Neuronal stem cell (in vitro differentiated cells): Measurements from ENCODE around the gene PRRT1.
A peak's percentile ranks its signal among the peaks of the same experiment; 100 is the strongest.

Source experiments
- DNase-seq: peaks from one replicate; pipeline ENCODE4 v3.0.0-alpha.2; 2013; ENCODE audit warnings: low spot score
- H2AFZ ChIP-seq: one replicate; pipeline ENCODE4 v1.6.1; 2013; ENCODE audit warnings: mild to moderate bottlenecking, low read length, inconsistent platforms
- H2AK5ac ChIP-seq: 2 replicates; pipeline ENCODE4 v1.6.1; 2013; ENCODE audit warnings: low read depth, mild to moderate bottlenecking, inconsistent platforms, low read length, moderate library complexity, mixed read lengths
- H2BK120ac ChIP-seq: 2 replicates; pipeline ENCODE4 v1.6.1; 2013; ENCODE audit warnings: low read depth, mild to moderate bottlenecking, inconsistent platforms, low read length, moderate library complexity, mixed read lengths
- H2BK12ac ChIP-seq: one replicate; pipeline ENCODE4 v1.6.1; 2013; ENCODE audit warnings: low read length, inconsistent platforms
- H2BK15ac ChIP-seq: 2 replicates; pipeline ENCODE4 v1.6.1; 2013; ENCODE audit warnings: mild to moderate bottlenecking, low read length, inconsistent platforms, mixed read lengths
- H2BK5ac ChIP-seq: one replicate; pipeline ENCODE4 v1.6.1; 2013; ENCODE audit warnings: inconsistent platforms, mild to moderate bottlenecking, low read length, moderate library complexity
- H3K14ac ChIP-seq: one replicate; pipeline ENCODE4 v1.6.1; 2013; ENCODE audit warnings: low read length, inconsistent platforms
- H3K18ac ChIP-seq: 2 replicates; pipeline ENCODE4 v1.6.1; 2013; ENCODE audit warnings: low read length, inconsistent platforms
- H3K23ac ChIP-seq: 2 replicates; pipeline ENCODE4 v1.6.1; 2013; ENCODE audit warnings: low read depth, mild to moderate bottlenecking, mixed read lengths, low read length, inconsistent platforms; ENCODE audit not compliant: poor library complexity
- H3K27ac ChIP-seq: replicated peaks from 3 replicates; pipeline ENCODE4 v1.5.1; 2013; ENCODE audit warnings: low read length, inconsistent platforms
- H3K27me3 ChIP-seq, 3 experiments: 2 replicates each; pipeline ENCODE4 v1.6.1; 2013; ENCODE audit warnings: low read length in 3 of 3, mild to moderate bottlenecking in 2 of 3, inconsistent platforms in 1 of 3, low read depth in 1 of 3, mixed read lengths in 1 of 3, moderate library complexity in 1 of 3; ENCODE audit not compliant: control insufficient read depth in 3 of 3, insufficient read depth in 3 of 3
- H3K36me3 ChIP-seq, 2 donors: replicated peaks in 1 of 2; 2 replicates each; pipeline ENCODE4 v1.6.1; 2013; ENCODE audit warnings: low read length in 2 of 2; ENCODE audit not compliant: control insufficient read depth in 2 of 2, insufficient read depth in 2 of 2
- H3K4ac ChIP-seq: 2 replicates; pipeline ENCODE4 v1.6.1; 2013; ENCODE audit warnings: inconsistent platforms, mild to moderate bottlenecking, low read length, moderate library complexity
- H3K4me1 ChIP-seq, 2 donors: 1 replicate in 1 of 2; 2 replicates in 1 of 2; pipeline ENCODE4 v1.6.1; 2013; ENCODE audit warnings: low read length in 2 of 2, low read depth in 1 of 2; ENCODE audit not compliant: control insufficient read depth in 2 of 2, insufficient read depth in 1 of 2
- H3K4me2 ChIP-seq: one replicate; pipeline ENCODE4 v1.6.1; 2013; ENCODE audit warnings: mild to moderate bottlenecking, low read length, inconsistent platforms; ENCODE audit not compliant: insufficient read depth, poor library complexity, severe bottlenecking
- H3K4me3 ChIP-seq, 2 donors: 2 replicates each; pipeline ENCODE4 v1.5.1; 2013; ENCODE audit warnings: low read length in 2 of 2, mild to moderate bottlenecking in 2 of 2, inconsistent platforms in 1 of 2, moderate library complexity in 1 of 2
- H3K79me1 ChIP-seq: one replicate; pipeline ENCODE4 v1.6.1; 2013; ENCODE audit warnings: low read depth, mild to moderate bottlenecking, inconsistent platforms, low read length, moderate library complexity
- H3K9ac ChIP-seq: one replicate; pipeline ENCODE4 v1.6.1; 2013; ENCODE audit warnings: mild to moderate bottlenecking, low read depth, low read length, inconsistent platforms; ENCODE audit not compliant: poor library complexity
- H3K9me3 ChIP-seq, 2 donors: replicated peaks in 1 of 2; 2 replicates each; pipeline versions ENCODE3 to v1.6.1; 2013; ENCODE audit warnings: low read length in 2 of 2, mild to moderate bottlenecking in 2 of 2, inconsistent platforms in 1 of 2, low read depth in 1 of 2, mixed read lengths in 1 of 2, moderate library complexity in 1 of 2; ENCODE audit not compliant: control insufficient read depth in 2 of 2, insufficient read depth in 1 of 2
- H4K8ac ChIP-seq: one replicate; pipeline ENCODE4 v1.6.1; 2013; ENCODE audit warnings: low read depth, mild to moderate bottlenecking, inconsistent platforms, low read length, moderate library complexity
- H4K91ac ChIP-seq: one replicate; pipeline ENCODE4 v1.6.1; 2013; ENCODE audit warnings: low read length, low read depth, mild to moderate bottlenecking, inconsistent platforms; ENCODE audit not compliant: poor library complexity
- WGBS, 2 donors: extraction: QIAGEN DNeasy Blood & Tissue Kit; methylation state at CpG; one replicate each; pipeline ENCODE4 v1.1.7; 2013; ENCODE audit warnings: missing lambda C conversion rate in 2 of 2, mixed read lengths in 1 of 2; ENCODE audit not compliant: insufficient read length in 2 of 2, insufficient replicate concordance in 1 of 2; ENCODE audit errors: extremely low coverage in 2 of 2; 5-methylcytosine and 5-hydroxymethylcytosine counted together

PRRT1 gene

DNA sequence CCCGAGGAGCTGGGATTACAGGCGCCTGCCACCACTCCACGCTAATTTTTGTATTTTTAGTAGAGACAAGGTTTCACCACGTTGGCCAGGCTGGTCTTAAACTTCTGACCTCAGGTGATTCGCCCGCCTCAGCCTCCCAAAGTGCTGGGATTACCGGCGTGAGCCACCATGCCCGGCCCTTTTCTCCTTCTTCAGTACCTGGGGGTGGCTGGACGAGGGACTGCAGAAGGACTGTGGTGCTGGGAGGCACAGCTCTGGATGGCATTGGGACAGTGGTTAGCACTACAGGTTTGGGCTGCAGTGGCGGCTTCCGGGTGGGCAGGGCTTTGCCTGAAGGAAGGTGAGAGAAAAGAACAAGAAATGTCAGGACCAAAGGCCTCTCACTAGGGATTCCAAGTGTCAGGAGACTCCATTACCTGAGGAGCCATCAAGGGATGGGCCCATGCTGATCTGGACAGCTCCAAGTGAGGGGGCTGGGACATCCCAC lies 31.1 kb downstream of the PRRT1 start:
- Histone ChIP-seq H2BK12ac (no peak overlapping the region), H2BK15ac (no peak overlapping the region), H3K9ac (no peak overlapping the region), H3K4me3 (no peak overlapping the region), H3K27ac (no peak overlapping the region), H2BK120ac (no peak overlapping the region), H3K36me3 (peaks cover 52 to 85% of the 10 kb centered on the region in 2 donors), H3K23ac (no peak overlapping the region), H3K4me2 (no peak overlapping the region), H3K4me1 (peaks cover 0 to 5% of the 10 kb centered on the region in 2 donors), H2BK5ac (no peak overlapping the region), H2AK5ac (no peak overlapping the region), H3K18ac (no peak overlapping the region), H4K8ac (no peak overlapping the region), H3K79me1 (peaks cover 5% of the 10 kb centered on the region), H3K27me3 (no peaks in the 10 kb centered on the region), H4K91ac (no peak overlapping the region), H3K4ac (no peak overlapping the region), H3K9me3 (no peaks in the 10 kb centered on the region), H2AFZ (no peak overlapping the region), H3K14ac (no peak overlapping the region)
- no CpG with 5 or more reads among the region's 12 CpGs for WGBS, 2 donors
- DNase-seq: no peak

DNA sequence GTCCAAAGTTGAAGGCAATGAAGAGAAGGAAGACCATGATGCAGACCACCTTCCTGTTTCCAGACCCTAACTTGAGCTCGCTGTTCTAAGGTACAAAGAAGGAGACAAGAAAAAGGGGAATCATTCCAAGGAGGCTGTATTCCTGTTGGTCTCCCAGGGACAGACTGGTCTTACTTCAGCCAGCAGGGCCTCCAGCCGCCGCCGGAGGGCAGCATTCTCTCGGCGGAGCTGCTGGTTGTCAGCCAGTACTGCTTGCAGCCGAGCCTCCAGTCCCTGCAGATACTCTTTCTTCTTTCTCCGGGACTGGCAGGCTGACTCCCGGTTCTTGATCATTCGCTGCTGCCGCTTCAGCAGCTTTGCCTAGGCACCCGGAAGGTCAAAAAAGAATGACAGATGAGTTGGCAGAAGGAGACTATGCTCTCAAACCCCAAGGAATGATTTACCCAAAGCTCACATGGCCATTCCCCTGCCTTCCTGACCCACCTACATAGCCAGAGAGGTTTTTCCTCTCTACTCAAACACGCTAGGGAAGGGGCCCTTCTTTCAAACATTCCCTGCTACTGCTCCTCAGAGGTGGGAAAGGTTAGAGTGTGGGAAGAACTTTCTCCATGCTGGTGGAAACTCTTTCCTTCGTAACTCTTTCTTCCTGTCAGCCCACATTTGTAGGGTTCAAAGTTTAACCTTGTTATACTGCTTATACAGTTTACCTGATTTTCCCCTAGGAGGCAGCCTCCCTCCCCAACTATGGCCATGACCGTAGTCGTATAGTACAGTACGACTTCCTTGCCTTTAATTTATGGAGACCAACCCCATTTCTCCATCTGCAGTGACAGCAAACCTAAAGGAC lies 32.7 kb downstream of the PRRT1 start:
- WGBS, 2 donors: no CpG with 5 or more reads among the region's 17 CpGs
- Histone ChIP-seq H3K4me2 (no peak overlapping the region), H4K91ac (no peak overlapping the region), H3K4me1 (peaks cover 0 to 5% of the 10 kb centered on the region in 2 donors), H3K4me3 (no peak overlapping the region), H3K36me3 (peaks cover 50 to 82% of the 10 kb centered on the region in 2 donors), H3K9ac (peak overlapping the region; percentile 50), H3K18ac (no peak overlapping the region), H2AFZ (peak overlapping the region; percentile 8), H2BK120ac (no peak overlapping the region), H3K14ac (no peak overlapping the region), H3K79me1 (peaks cover 5% of the 10 kb centered on the region), H2BK5ac (no peak overlapping the region), H2BK12ac (no peak overlapping the region), H3K9me3 (no peaks in the 10 kb centered on the region), H3K4ac (no peak overlapping the region), H3K27ac (no peak overlapping the region), H4K8ac (no peak overlapping the region), H3K27me3 (no peaks in the 10 kb centered on the region), H3K23ac (no peak overlapping the region), H2BK15ac (no peak overlapping the region), H2AK5ac (no peak overlapping the region)
- DNase-seq: peak; percentile 67

DNA sequence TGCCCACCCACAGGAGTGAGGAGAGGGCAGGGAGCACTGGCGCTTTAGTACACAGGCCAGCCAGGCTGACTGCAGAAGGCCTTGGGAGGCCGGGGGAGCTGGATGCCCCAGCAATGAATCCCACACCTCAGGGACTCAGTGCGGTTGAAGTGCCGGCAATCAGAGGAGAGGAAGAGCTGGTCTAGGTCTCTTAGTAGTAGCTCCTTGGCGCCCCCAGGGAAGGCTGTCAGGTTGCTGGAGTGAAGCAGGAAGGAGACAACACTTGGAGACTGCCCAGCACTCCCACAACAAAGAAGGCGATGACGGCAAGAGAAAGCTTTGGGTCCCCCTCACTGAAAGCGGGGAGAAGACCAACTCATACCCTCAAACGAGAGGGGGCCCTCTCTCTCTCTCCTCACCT lies 34.3 kb downstream of the PRRT1 start:
- H3K4me2 ChIP-seq: no peak overlapping the region
- H3K36me3 ChIP-seq: peaks cover 53 to 72% of the 10 kb centered on the region in 2 donors
- H2BK5ac ChIP-seq: no peak overlapping the region
- no peak overlapping the region for H3K14ac ChIP-seq
- no peak for DNase-seq
- H3K4me3 ChIP-seq: no peak overlapping the region
- no peak overlapping the region for H3K4ac ChIP-seq
- peaks cover 4 to 7% of the 10 kb centered on the region in 2 donors for H3K4me1 ChIP-seq
- H2BK120ac ChIP-seq: no peak overlapping the region
- H2BK12ac ChIP-seq: no peak overlapping the region
- H3K27ac ChIP-seq: no peak overlapping the region
- no peak overlapping the region for H3K18ac ChIP-seq
- no peak overlapping the region for H2AK5ac ChIP-seq
- H2AFZ ChIP-seq: no peak overlapping the region
- H4K91ac ChIP-seq: no peak overlapping the region
- no peak overlapping the region for H3K23ac ChIP-seq
- H3K9me3 ChIP-seq: peaks cover 0 to 2% of the 10 kb centered on the region in 2 donors
- peaks cover 2% of the 10 kb centered on the region for H3K79me1 ChIP-seq
- H4K8ac ChIP-seq: no peak overlapping the region
- no peaks in the 10 kb centered on the region for H3K27me3 ChIP-seq
- no peak overlapping the region for H2BK15ac ChIP-seq
- no CpG with 5 or more reads among the region's 9 CpGs for WGBS, 2 donors
- H3K9ac ChIP-seq: no peak overlapping the region

DNA sequence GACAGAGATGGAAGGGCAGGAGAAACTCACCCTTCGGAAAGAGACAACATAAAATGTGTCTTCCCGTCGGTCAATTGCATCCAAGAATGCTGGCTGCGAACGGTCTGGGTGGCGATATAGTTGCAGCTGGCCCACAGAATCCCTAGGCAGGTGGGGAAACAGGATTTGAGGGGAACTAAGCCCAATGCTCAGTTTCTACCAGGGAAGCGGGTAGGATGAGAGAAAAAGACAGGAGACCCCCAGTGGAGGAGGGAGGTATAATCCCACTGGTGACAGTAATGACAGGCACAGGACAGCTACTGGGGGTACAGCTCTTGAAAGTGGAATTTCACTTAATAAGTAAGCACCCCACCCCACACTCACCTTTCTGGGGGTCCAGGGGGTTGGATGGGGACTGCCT lies 35.1 kb downstream of the PRRT1 start:
- Histone ChIP-seq H3K4me3 (no peak overlapping the region), H2BK15ac (no peak overlapping the region), H2BK120ac (no peak overlapping the region), H2AK5ac (no peak overlapping the region), H4K91ac (no peak overlapping the region), H2BK5ac (no peak overlapping the region), H3K79me1 (peaks cover 2% of the 10 kb centered on the region), H3K14ac (no peak overlapping the region), H2BK12ac (no peak overlapping the region), H3K9me3 (peaks cover 0 to 2% of the 10 kb centered on the region in 2 donors), H3K4ac (no peak overlapping the region), H4K8ac (no peak overlapping the region), H3K36me3 (peaks cover 48 to 64% of the 10 kb centered on the region in 2 donors), H3K27ac (no peak overlapping the region), H3K23ac (no peak overlapping the region), H3K4me2 (no peak overlapping the region), H3K27me3 (no peaks in the 10 kb centered on the region), H3K4me1 (peaks cover 4 to 12% of the 10 kb centered on the region in 2 donors), H3K9ac (no peak overlapping the region), H2AFZ (no peak overlapping the region), H3K18ac (no peak overlapping the region)
- DNase-seq: no peak
- WGBS, 2 donors: no CpG with 5 or more reads among the region's 7 CpGs
